GM19025 (cell line): ENCODE measurements around the gene ARL15.
A peak's percentile ranks its signal among the peaks of the same experiment; 100 is the strongest.

ENCODE experiments used
- ATAC-seq: cut with Tn5 transposase; IDR thresholded peaks from one replicate; pipeline ENCODE4 v1.9.1; 2021; ENCODE audit warnings: mild to moderate bottlenecking, low read depth, moderate library complexity; ENCODE audit not compliant: unreplicated experiment

Gene ARL15

GRCh38 chr5:54254482-54255198, 55.7 kb downstream of the ARL15 start:
- ATAC-seq, result no peak

GRCh38 chr5:54251981-54252380, 58.4 kb downstream of the ARL15 start:
- ATAC-seq, result no peak

GRCh38 chr5:54249210-54250028, 61.0 kb downstream of the ARL15 start:
- no peak for ATAC-seq

- ATAC-seq, result no peak
These were observed 63.1 kb downstream of the ARL15 start for GRCh38 chr5:54247226-54247625.

- ATAC-seq, result no peak
These were observed 66.8 kb downstream of the ARL15 start for GRCh38 chr5:54243483-54244080.

- no peak for ATAC-seq
These were observed 68.1 kb downstream of the ARL15 start for GRCh38 chr5:54242297-54242696.

GRCh38 chr5:54234304-54234933, 76.0 kb downstream of the ARL15 start:
- no peak for ATAC-seq

GRCh38 chr5:54230936-54231685, 79.3 kb downstream of the ARL15 start:
- no peak for ATAC-seq

- peak; percentile 82 for ATAC-seq
These were observed 81.2 kb downstream of the ARL15 start for GRCh38 chr5:54229041-54229780.

GRCh38 chr5:54227759-54228158, 82.6 kb downstream of the ARL15 start:
- no peak for ATAC-seq

- ATAC-seq, result no peak
These were observed 83.3 kb downstream of the ARL15 start for GRCh38 chr5:54227109-54227508.

- no peak for ATAC-seq
These were observed 84.2 kb downstream of the ARL15 start for GRCh38 chr5:54226215-54226614.

GRCh38 chr5:54224103-54224826, 86.1 kb downstream of the ARL15 start:
- no peak for ATAC-seq

- ATAC-seq, result no peak
These were observed 88.0 kb downstream of the ARL15 start for GRCh38 chr5:54222336-54222735.

GRCh38 chr5:54221135-54221534, 89.2 kb downstream of the ARL15 start:
- no peak for ATAC-seq

GRCh38 chr5:54220230-54221040, 89.9 kb downstream of the ARL15 start:
- ATAC-seq, result no peak

- no peak for ATAC-seq
These were observed 92.4 kb downstream of the ARL15 start for GRCh38 chr5:54217826-54218503.
